Measurements from ENCODE around the gene COPS4.
"Not testable (repeated sequence)": the region's sequence is repeated elsewhere in the genome, so short reads cannot be mapped to it uniquely, and the experiment has no call there.

Gene COPS4

DNA sequence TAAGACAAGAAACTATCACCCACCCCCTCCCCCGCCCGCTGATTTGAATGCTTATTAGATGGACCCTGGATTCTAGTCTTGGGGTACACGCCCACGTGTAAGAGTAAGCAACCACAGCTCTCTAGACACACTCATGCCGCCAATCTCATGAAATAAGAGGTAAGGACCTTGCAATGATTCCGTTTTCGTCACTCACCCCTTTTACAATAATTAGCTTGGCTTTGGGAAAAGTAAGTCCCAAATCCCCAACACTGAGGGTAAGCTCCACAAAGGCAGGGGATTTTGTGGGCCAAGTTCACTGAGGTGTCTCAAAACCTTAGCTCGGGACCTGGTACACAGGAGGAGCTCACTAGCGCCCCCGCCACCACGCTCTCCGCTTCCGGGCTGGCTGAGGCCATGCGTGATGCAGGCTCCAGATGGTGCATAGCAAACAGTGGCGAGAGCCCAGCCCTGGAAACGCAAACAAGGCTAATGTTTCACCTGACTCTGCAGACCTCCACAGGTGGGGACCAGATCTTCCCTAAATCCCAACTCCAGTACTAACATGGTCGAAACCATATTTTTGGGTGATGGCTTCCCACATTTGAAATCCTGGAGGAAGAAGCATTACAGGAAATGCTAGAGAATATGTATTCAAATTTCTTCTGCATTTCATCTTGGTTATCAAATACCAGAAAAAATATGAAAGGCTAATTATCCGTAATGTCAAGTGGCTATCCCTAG is 75.4 kb downstream of the COPS4 start:
- TF ChIP-seq ZFP3 (CRISPR knock-in tag; IDR thresholded peaks at IDR 0.05) (no peak), ZNF565 (CRISPR knock-in tag; conservative IDR thresholded peaks at IDR 0.05; ENCODE audit: low read depth) (no peak), TSHZ2 (CRISPR knock-in tag; IDR thresholded peaks at IDR 0.05) (no peak), TOX (CRISPR knock-in tag; IDR thresholded peaks at IDR 0.05; ENCODE audit: borderline replicate concordance) (no peak), ESRRG (CRISPR knock-in tag; IDR thresholded peaks at IDR 0.05) (no peak), PPARA (CRISPR knock-in tag; IDR thresholded peaks at IDR 0.05; ENCODE audit: borderline replicate concordance) (no peak), CSDC2 (CRISPR knock-in tag; IDR thresholded peaks at IDR 0.05) (no peak), PATZ1 (CRISPR knock-in tag; IDR thresholded peaks at IDR 0.05; ENCODE audit: borderline replicate concordance) (no peak), GLIS3 (CRISPR knock-in tag; IDR thresholded peaks at IDR 0.05) (no peak), ZNF70 (CRISPR knock-in tag; IDR thresholded peaks at IDR 0.05) (no peak)
- TF ChIP-seq, protein P1, sequence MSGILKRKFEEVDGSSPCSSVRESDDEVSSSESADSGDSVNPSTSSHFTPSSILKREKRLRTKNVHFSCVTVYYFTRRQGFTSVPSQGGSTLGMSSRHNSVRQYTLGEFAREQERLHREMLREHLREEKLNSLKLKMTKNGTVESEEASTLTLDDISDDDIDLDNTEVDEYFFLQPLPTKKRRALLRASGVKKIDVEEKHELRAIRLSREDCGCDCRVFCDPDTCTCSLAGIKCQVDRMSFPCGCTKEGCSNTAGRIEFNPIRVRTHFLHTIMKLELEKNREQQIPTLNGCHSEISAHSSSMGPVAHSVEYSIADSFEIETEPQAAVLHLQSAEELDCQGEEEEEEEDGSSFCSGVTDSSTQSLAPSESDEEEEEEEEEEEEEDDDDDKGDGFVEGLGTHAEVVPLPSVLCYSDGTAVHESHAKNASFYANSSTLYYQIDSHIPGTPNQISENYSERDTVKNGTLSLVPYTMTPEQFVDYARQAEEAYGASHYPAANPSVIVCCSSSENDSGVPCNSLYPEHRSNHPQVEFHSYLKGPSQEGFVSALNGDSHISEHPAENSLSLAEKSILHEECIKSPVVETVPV (CRISPR knock-in tag; IDR thresholded peaks at IDR 0.05), result no peak
- peak; percentile 90 for ATAC-seq

DNA sequence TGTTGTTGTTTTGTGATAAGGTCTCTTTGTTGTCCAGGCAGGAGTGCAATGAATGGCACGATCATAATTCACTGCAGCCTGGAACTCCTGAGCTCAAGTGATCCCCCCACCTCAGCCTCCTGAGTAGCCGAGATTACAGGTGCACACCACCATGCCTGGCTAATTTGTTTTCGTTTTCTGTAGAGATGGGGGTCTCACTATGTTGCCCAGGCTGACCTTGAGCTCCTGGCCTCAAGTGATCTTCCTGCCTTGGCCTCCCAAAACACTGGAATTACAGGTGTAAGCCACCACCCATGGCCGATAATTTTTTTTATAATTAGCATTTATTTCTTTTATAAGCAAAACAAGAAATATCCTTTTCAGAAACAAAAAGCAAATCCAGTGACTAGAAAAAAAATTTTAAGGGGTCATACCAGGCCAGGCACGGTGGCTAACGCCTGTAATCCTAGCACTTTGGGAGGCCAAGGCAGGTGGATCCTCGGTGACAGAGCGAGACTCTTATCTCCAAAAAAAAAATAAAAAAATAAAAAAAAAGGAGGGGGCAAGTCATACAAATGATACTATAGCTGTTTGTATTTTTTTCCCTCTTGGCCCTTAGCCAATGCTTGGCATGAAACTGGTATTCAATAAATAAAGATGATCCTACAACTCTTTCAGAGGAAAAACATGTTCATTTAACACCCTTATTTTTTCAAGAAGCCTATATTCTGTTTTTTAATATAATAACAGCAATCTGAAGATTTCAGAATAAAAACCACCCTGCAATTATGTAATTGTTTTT is 76.2 kb downstream of the COPS4 start:
- no peak for TF ChIP-seq TCF4 (CRISPR knock-in tag; IDR thresholded peaks at IDR 0.05; ENCODE audit: borderline replicate concordance)
- TF ChIP-seq BACH2 (CRISPR knock-in tag; IDR thresholded peaks at IDR 0.05; ENCODE audit: borderline replicate concordance), result no peak
- TF ChIP-seq, protein P1 (CRISPR knock-in tag; IDR thresholded peaks at IDR 0.05), result no peak
- no peak for TF ChIP-seq GLIS3 (CRISPR knock-in tag; IDR thresholded peaks at IDR 0.05)
- TF ChIP-seq ZNF8 (CRISPR knock-in tag; IDR thresholded peaks at IDR 0.05), result no peak
- no peak for TF ChIP-seq ZNF565 (CRISPR knock-in tag; conservative IDR thresholded peaks at IDR 0.05; ENCODE audit: low read depth)
- no peak for TF ChIP-seq ESRRG (CRISPR knock-in tag; IDR thresholded peaks at IDR 0.05)
- ATAC-seq, result no peak

- ATAC-seq, result not testable (repeated sequence)
Observed at GRCh38 chr4:83111751-83112141, 76.8 kb downstream of the COPS4 start.

GRCh38 chr4:83112231-83112630 is 77.2 kb downstream of the COPS4 start:
- no peak for ATAC-seq
- TF ChIP-seq ARNTL (CRISPR knock-in tag; IDR thresholded peaks at IDR 0.05; ENCODE audit: borderline replicate concordance, low read depth), result no peak
- no peak for TF ChIP-seq BACH2 (CRISPR knock-in tag; IDR thresholded peaks at IDR 0.05; ENCODE audit: borderline replicate concordance)
- no peak for TF ChIP-seq PATZ1 (CRISPR knock-in tag; IDR thresholded peaks at IDR 0.05; ENCODE audit: borderline replicate concordance)
- TF ChIP-seq ZFP3 (CRISPR knock-in tag; IDR thresholded peaks at IDR 0.05), result no peak
- no peak for TF ChIP-seq RARB (CRISPR knock-in tag; IDR thresholded peaks at IDR 0.05)
- no peak for TF ChIP-seq CSDC2 (CRISPR knock-in tag; IDR thresholded peaks at IDR 0.05)
- TF ChIP-seq ZNF8 (CRISPR knock-in tag; IDR thresholded peaks at IDR 0.05), result no peak
- TF ChIP-seq, protein P1 (CRISPR knock-in tag; IDR thresholded peaks at IDR 0.05), result no peak
- no peak for TF ChIP-seq TSHZ2 (CRISPR knock-in tag; IDR thresholded peaks at IDR 0.05)

All from SK-N-SH treated with all-trans-retinoic acid at 6 μM for 48 hours (cell line).